ENCODE measurements around the gene CMIP. TPM values are rescaled to one million over a fixed set of nuclear protein-coding genes. Genes with fewer than 3 reads are reported as not detected.

The CMIP gene
- total RNA-seq, 1 donor: 15.7 TPM

- no peak overlapping the region for H3K4me3 ChIP-seq (ENCODE audit: low read depth, low read length)
- no peak for TF ChIP-seq CTCF (IDR thresholded peaks at IDR 0.05; ENCODE audit: insufficient read depth, low read length)
- no peak for DNase-seq (ENCODE audit: low read depth)
Measured at GRCh38 chr16:81645925-81646324, 201.3 kb downstream of the CMIP start.

DNA sequence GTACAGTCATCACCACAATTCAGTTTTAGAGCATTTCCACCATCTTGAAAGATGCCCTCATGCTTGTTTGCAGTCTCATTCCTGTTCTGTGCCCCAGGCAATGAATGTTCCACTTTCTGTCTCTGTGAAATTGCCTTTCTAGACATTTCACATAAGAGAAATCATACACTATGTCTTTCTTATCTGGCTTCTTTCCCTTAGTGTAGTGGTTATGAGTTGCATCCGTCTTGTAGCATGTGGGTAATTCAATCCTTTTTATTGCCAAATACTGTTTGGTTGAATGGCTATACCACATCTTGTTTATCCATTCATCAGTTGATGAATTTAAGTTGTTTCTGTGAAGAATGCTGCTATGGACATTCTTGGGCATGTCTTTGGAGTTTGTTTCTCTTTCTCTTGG lies 202.0 kb downstream of the CMIP start:
- H3K4me3 ChIP-seq (ENCODE audit: low read depth, low read length): no peak overlapping the region
- no peak for DNase-seq (ENCODE audit: low read depth)
- no peak for TF ChIP-seq CTCF (IDR thresholded peaks at IDR 0.05; ENCODE audit: insufficient read depth, low read length)

DNA sequence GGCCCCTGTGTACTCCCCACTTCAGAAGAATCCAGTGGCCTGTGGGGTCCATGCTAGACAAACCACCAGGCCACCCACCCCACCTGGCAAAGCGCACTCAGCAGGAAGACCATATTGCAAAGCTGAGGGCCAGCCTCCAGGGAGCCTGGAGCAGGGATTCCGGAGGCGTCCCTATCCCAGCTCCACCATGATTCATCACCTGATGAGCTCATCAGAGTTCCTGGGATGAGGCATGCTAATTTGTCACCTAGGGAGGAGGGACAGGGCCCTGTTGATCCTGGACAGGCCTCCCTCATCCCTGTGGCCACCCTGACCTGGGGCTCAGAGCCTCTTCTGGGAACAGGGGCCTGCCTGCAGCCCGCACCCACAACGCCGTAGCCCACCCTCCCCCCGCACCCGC lies 202.9 kb downstream of the CMIP start:
- H3K4me3 ChIP-seq (ENCODE audit: low read depth, low read length): no peak overlapping the region
- peak; percentile 36 for DNase-seq (ENCODE audit: low read depth)
- no peak for TF ChIP-seq CTCF (IDR thresholded peaks at IDR 0.05; ENCODE audit: insufficient read depth, low read length)

GRCh38 chr16:81649561-81650184 lies 205.1 kb downstream of the CMIP start:
- peak; percentile 27 for DNase-seq (ENCODE audit: low read depth)
- TF ChIP-seq CTCF (IDR thresholded peaks at IDR 0.05; ENCODE audit: insufficient read depth, low read length): no peak
- H3K4me3 ChIP-seq (ENCODE audit: low read depth, low read length): no peak overlapping the region

DNA sequence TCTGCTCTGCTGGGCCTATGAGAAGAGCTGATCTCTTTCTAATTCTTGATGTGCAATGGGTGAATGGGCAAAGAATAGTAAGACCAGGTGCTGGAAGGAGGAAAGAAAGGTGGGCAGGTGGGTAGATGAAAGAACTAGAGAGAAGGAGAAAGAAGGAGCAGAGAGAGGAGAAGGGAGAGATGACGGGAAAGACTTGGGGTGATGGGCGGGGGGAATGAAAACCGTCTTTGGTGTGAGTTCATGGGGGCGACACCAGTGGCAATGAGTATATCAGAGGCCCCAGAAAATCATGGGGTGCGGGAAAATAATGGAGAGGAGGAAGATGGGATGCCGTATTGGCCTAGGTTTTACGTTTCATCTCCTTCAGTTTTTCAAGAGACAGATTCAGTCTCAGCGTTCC lies 205.7 kb downstream of the CMIP start:
- DNase-seq (ENCODE audit: low read depth): no peak
- H3K4me3 ChIP-seq (ENCODE audit: low read depth, low read length): no peak overlapping the region

DNA sequence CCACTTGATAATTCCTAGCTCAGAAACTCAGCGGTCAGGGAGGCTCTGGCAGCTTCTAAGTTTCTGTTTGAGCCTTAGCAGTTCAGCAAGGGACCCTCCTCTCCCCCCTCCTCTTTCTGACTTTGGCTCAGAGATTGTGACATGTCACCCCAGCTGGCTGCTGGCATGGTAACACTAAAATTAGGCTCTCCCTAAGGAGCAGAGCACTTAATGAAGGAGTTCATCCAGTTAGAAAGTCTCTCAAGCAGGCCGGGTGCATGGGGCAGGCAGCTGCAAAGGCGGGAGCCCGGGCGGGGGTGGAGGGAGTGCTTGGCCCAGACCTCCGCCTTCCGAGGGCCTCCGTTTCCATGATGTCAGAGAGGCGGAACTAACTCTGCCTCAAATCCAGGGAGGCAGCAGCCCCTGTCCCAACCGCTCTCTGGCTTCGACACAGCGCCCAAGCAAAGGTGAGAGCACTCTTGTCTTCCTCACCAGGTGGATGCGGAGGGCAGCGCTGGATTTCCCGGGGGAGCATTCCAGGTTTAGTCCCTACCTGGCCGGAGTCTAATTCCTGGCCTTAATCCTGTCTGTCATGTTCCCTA lies 206.5 kb downstream of the CMIP start:
- peak; percentile 33 for DNase-seq (ENCODE audit: low read depth)
- no peak for TF ChIP-seq CTCF (IDR thresholded peaks at IDR 0.05; ENCODE audit: insufficient read depth, low read length)
- H3K4me3 ChIP-seq (ENCODE audit: low read depth, low read length): no peak overlapping the region

More for the DNA sequence above, 205.7 kb downstream of the CMIP start:
- no peak for TF ChIP-seq CTCF (IDR thresholded peaks at IDR 0.05; ENCODE audit: insufficient read depth, low read length)
